C4-2B (cell line): Measurements from ENCODE around the gene DNLZ.
"Not testable (repeated sequence)": the region's sequence is repeated elsewhere in the genome, so short reads cannot be mapped to it uniquely, and the experiment has no call there.

Experiments used
- H3K27ac ChIP-seq: fragments of 450-650 bp; 2 replicates; pipeline ENCODE4 v1.5.1; 2017
- CTCF ChIP-seq: fragments of 450-650 bp; conservative IDR thresholded peaks from 2 replicates; pipeline ENCODE4 v1.5.1; 2017; ENCODE audit warnings: mild to moderate bottlenecking
- ZFX ChIP-seq: fragments of 450-650 bp; IDR thresholded peaks from 2 replicates; pipeline ENCODE4 v1.6.1; 2017

DNLZ gene

GRCh38 chr9:136322756-136323330 is 40.7 kb downstream of the DNLZ start:
- TF ChIP-seq CTCF (no peak), ZFX (no peak)
- no peak overlapping the region for H3K27ac ChIP-seq

- H3K27ac ChIP-seq: no peak overlapping the region
- TF ChIP-seq ZFX (no peak), CTCF (no peak)
These were observed 42.0 kb downstream of the DNLZ start for GRCh38 chr9:136321561-136321960.

- H3K27ac ChIP-seq: not testable (repeated sequence)
These were observed 42.6 kb downstream of the DNLZ start for GRCh38 chr9:136320972-136321371.

- not testable (repeated sequence) for H3K27ac ChIP-seq
These were observed 43.6 kb downstream of the DNLZ start for GRCh38 chr9:136319955-136320354.

GRCh38 chr9:136319244-136319643 is 44.3 kb downstream of the DNLZ start:
- not testable (repeated sequence) for H3K27ac ChIP-seq

GRCh38 chr9:136318776-136319241 is 44.7 kb downstream of the DNLZ start:
- H3K27ac ChIP-seq: no peak overlapping the region
- TF ChIP-seq CTCF (no peak), ZFX (no peak)

- H3K27ac ChIP-seq: no peak overlapping the region
- TF ChIP-seq CTCF: no peak
- TF ChIP-seq ZFX: no peak
These were observed 45.3 kb downstream of the DNLZ start for GRCh38 chr9:136318111-136318775.

GRCh38 chr9:136317695-136318094 is 45.8 kb downstream of the DNLZ start:
- H3K27ac ChIP-seq: no peak overlapping the region
- TF ChIP-seq CTCF: no peak
- TF ChIP-seq ZFX: no peak

- TF ChIP-seq CTCF (no peak), ZFX (no peak)
These were observed 46.5 kb downstream of the DNLZ start for GRCh38 chr9:136316896-136317676.

More at GRCh38 chr9:136316896-136317676, 46.5 kb downstream of the DNLZ start:
- no peak overlapping the region for H3K27ac ChIP-seq
